ENCODE results near the gene SUPT20HL1.

DNA sequence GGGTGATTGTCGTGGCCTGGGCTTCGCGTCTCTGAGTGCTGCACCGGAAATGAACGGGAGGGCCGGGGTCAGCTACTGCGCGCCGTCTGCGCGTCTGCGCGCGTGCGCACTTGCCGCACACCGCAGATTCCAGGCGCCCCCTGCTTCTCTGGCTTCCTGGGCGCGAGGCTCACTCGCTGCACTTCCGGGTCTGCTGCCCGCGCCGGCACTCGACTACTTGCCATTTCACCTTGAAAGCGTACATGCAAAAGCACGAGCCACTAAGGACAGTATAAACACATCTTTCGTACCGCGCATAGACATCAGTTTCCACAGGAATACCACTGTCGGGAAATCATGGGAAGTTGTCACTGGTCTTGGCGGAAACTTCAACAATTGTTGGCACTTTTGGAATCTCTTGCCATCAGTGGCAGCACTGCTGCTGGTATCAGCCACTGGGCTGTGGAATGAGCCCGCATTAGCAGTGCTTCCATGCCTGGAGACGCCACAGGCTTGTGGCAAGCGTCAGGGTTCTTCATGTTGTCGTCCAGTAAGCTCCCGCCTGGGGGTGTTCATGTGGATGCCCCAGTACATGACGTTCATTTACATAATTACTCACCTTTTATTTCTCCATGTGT, 46.3 kb upstream of the SUPT20HL1 start, which contains the start of gene SUPT20HL2:
- TF ChIP-seq CTCF (conservative IDR thresholded peaks at IDR 0.05) (no peak), ZFX (IDR thresholded peaks at IDR 0.05) (no peak)

Data from C4-2B (cell line).